HEK293 (cell line): ENCODE results near the gene TCOF1.

Experiments
- YY1 ChIP-seq: fragments of 450-650 bp; formaldehyde crosslinking; IDR thresholded peaks from 2 replicates; pipeline ENCODE4 v1.5.1; 2018; ENCODE audit warnings: missing biosample characterization, missing genetic modification characterization
- TF ChIP-seq, protein P1 (sequence below): fragments of 450-650 bp; formaldehyde crosslinking; IDR thresholded peaks from 2 replicates; pipeline ENCODE4 v1.5.1; 2016; ENCODE audit warnings: missing biosample characterization, missing genetic modification characterization

GRCh38 chr5:150363185-150363584 is 5.7 kb downstream of the TCOF1 start:
- TF ChIP-seq YY1 (tag by site-specific recombination), result no peak
- TF ChIP-seq, protein P1, sequence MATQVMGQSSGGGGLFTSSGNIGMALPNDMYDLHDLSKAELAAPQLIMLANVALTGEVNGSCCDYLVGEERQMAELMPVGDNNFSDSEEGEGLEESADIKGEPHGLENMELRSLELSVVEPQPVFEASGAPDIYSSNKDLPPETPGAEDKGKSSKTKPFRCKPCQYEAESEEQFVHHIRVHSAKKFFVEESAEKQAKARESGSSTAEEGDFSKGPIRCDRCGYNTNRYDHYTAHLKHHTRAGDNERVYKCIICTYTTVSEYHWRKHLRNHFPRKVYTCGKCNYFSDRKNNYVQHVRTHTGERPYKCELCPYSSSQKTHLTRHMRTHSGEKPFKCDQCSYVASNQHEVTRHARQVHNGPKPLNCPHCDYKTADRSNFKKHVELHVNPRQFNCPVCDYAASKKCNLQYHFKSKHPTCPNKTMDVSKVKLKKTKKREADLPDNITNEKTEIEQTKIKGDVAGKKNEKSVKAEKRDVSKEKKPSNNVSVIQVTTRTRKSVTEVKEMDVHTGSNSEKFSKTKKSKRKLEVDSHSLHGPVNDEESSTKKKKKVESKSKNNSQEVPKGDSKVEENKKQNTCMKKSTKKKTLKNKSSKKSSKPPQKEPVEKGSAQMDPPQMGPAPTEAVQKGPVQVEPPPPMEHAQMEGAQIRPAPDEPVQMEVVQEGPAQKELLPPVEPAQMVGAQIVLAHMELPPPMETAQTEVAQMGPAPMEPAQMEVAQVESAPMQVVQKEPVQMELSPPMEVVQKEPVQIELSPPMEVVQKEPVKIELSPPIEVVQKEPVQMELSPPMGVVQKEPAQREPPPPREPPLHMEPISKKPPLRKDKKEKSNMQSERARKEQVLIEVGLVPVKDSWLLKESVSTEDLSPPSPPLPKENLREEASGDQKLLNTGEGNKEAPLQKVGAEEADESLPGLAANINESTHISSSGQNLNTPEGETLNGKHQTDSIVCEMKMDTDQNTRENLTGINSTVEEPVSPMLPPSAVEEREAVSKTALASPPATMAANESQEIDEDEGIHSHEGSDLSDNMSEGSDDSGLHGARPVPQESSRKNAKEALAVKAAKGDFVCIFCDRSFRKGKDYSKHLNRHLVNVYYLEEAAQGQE (tag by site-specific recombination), result no peak
